Stimulated activated CD4-positive, alpha-beta T cell treated with anti-CD3 and anti-CD28 coated beads, TNF-alpha, amount 100 ng/mL, for 48 hours (primary cell): Measurements from ENCODE around the gene SLC35F4.
"Not testable (repeated sequence)": the region's sequence is repeated elsewhere in the genome, so short reads cannot be mapped to it uniquely, and the experiment has no call there.

Source experiments
- DNase-seq, 3 donors: peaks; one replicate each; pipeline ENCODE4 v3.0.0-alpha.2; 2020; ENCODE audit warnings: low read depth in 3 of 3

The SLC35F4 gene

GRCh38 chr14:57725399-57726077, 140.4 kb downstream of the SLC35F4 start:
- no peak for DNase-seq

- not testable (repeated sequence) for DNase-seq
Observed at GRCh38 chr14:57722141-57722540, 143.8 kb downstream of the SLC35F4 start.

GRCh38 chr14:57714487-57714931, 151.4 kb downstream of the SLC35F4 start:
- no peak for DNase-seq

DNA sequence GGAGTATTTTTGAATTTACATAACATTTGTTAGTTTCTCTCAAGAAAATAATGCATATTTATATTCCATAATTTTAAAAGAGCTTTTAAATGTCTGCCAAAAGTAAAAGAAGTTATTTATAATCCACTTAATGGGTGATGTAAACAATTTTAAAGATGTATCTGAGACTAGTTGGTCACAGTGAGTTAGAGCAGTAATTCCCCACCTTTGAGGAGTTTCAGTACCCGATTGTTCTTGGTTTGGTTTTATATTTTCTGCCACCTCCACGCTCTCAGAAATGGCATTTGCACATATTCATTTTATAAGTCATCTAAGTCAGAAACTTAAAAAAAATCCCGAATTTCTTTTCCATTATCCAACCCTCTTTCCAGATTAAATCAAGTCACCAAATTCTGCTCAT, 153.2 kb downstream of the SLC35F4 start:
- DNase-seq: no peak

DNA sequence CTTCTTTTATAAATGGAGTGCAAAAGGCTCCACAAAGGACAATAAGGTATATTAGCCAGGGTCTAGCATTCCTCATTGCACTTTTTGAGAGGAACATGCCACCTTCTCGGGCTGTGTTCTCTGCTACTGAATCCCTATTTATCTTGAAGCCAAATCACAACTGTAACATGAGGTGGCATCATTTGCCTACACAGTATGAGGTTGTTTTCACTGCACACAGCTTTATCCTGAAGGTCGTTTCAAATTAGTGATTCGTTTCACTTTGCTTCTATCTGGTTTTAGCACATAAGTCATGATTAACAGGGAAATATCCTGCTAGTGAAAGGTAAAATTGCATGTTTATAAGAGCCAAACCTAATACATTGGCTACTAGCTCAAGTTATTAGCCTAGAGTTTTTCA, 153.8 kb downstream of the SLC35F4 start:
- no peak for DNase-seq

GRCh38 chr14:57709909-57710308, 156.0 kb downstream of the SLC35F4 start:
- no peak for DNase-seq

DNA sequence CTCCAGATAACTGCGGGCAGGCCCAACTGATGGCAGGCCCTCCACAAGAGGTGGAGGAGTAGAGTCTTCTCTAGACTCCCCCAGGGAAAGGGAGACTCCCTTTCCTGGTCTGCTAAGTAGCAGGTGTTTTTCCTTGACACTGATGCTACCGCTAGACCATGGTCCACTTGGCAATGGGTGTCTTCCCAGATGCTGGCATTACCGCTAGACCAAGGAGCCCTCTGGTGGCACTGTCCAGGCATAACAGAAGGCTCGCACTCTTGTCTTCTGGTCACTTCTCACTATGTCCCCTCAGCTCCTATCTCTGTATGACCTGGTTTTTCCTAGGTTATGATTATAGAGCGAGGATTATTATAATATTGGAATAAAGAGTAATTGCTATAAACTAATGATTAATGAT, 156.8 kb downstream of the SLC35F4 start:
- DNase-seq: not testable (repeated sequence)

DNA sequence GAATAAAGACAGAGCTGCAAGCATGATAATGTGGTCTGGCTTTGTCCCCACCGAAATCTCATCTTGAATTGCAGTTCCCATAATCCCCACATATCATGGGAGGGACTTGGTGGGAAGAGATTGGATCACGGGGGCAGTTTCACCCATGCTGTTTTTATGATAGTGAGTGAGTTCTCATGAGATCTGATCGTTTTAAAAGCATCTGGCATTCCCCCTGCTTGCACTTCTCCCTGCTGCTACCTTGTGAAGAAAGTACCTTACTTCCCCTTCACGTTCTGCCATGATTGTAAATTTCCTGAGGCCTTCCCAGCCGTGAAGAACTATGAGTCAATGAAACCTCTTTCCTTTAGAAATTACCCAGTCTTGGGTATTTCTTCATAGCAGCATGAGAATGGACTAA, 158.7 kb downstream of the SLC35F4 start:
- no peak for DNase-seq

DNA sequence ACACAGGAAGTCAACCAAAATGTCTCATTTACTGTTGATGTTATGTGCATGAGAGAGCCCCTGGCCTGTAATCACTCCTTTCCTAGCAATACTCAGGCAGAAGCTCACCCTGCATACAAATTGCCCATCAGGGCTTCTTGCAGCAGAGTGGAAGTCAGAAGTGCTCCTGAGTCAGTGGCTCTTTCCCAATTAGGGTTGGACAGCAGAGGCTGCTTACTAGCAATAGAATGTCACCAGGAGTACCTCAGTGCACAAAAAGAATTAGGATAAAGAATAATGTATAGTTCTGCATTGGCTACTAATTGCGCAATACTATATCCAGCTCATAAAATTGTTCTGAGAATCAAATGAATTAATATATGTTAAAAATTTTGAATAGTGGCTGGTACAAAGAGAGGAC, 161.1 kb downstream of the SLC35F4 start:
- no peak for DNase-seq

- no peak for DNase-seq
Observed at GRCh38 chr14:57699947-57700346, 165.9 kb downstream of the SLC35F4 start.

DNA sequence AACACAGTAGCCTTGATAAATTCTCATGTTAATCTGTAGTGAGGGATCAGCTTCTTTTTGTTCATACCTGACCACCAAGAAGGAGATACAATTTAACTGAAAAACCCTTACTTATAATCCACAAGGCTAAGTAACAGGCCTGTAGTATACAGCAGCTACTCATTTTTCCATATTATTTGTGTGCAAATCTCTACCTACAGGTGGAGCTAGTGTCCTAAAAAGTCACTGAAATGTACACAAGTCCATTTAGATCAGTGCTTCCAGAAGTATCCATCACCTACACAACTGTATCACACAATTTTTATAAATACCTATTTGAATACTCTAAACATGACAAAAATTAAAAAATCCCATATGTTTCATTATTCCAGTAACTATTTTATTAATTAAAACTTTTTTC, 173.2 kb downstream of the SLC35F4 start:
- no peak for DNase-seq

DNA sequence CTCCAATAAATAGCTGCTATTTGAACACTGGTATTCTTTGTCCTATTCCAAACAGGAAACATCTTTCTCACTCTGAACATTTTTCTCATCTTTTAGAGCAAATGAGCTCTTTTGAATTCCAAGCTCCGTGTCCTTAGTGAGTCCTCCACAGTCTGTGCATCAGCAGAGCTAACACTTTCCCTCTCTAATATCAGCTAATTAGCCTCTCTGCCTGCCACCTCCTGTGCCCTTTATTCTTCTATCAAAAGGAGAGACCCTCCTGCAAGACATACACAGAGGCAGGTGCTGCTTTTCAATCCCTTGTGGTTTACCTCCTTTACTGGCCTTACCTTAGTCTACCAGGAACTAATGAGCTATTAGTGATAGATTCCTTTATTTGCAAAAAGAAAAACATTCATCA, 178.5 kb downstream of the SLC35F4 start:
- no peak for DNase-seq

GRCh38 chr14:57686304-57686703, 179.6 kb downstream of the SLC35F4 start:
- DNase-seq: no peak

- DNase-seq: no peak
Observed at GRCh38 chr14:57671021-57671420, 194.9 kb downstream of the SLC35F4 start.

GRCh38 chr14:57660208-57660607, 205.7 kb downstream of the SLC35F4 start:
- no peak for DNase-seq

DNA sequence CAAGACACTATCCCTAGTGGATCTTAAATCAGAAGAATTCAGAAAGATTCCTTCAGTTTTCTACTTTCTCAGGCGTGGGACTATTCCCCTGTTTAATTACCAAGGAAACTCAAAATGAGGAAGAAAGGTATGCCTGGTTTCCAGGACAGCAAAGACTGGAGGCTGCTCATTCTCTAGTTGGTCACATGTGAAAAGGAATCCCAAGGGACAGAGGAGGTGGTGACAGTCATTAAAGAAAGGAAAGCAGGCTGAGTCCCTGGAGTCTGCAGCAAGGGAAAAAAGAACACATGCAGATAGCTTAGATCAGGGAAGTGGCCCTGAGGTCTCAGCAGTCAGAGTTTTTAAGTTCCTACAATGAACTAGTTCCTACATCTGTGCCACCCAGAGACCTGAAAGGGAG, 206.8 kb downstream of the SLC35F4 start:
- no peak for DNase-seq

DNA sequence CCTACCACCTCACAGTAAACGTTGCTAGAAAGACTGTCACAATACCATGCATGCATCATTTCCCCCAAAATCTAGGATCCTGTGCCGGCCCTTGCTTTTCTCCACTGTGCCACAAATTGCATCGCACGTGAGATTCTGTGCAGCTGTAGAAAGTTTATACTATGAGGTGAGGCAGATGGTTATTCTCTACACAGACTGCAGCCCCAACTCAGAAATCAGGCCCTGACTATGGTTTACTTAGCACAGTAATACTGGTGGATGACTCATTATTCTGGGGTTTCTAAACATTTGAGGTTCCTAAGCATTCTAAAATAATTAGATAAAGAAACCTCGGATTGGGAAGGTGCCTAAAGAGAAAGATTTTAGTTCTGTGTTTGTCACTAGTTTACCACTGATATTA, 208.4 kb downstream of the SLC35F4 start:
- no peak for DNase-seq

- no peak for DNase-seq
Observed at GRCh38 chr14:57656853-57657252, 209.0 kb downstream of the SLC35F4 start.

DNA sequence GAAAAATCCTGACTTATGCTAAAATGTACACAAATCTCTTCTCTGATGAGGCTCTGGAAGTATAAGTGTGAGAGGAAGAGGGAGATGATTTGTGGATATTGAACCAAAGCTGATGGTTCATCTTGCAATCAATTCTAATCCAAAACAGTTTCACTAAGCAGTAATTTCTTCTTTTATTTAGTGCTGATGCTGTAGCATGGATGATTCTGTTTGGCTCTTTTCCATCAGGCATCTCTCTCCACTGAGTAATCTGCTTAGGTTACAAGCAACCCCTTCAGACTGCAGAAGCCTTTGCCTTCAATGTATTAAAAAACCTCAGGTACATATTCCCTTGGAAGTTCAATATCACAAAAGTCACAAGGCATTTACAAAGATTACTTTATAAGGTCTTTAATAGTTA, 213.1 kb downstream of the SLC35F4 start:
- no peak for DNase-seq

DNA sequence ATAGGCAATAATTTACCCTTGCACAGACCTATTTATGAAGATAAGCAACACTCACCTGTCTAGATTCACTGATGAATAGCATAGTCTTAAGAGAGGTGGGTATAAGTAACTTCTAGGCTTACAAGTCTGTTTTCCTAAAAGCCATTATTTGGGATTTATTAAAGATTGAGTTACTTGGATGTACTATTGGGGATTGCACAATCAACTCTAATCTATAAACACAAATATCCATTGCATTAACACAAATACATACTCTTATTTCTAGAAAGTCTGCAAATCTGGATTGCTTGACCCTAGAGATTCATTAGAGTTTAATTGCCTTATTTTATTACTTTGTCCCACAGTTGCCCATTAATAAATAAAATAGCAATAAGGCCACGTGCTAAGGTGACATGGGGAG, 224.1 kb downstream of the SLC35F4 start:
- no peak for DNase-seq

DNA sequence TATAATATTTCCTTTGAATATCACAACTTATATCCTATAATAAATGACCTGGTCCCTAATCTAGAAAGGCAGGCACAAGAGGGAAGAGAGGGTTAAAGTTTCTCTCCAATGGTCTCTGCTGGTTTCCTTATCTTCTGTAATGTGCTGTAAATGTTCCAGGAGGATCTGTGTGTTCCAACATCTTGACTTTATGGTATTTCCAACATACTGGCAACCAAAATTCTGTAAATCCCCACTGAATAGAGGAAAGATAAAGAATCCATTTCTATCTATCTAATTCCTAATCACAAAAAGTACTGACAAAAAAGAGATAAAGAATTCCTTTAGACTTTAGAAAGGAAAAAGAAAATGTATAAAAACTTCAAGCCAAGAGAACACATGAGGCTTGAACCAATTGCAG, 225.9 kb downstream of the SLC35F4 start:
- DNase-seq: no peak

- no peak for DNase-seq
Observed at GRCh38 chr14:57637901-57638300, 228.0 kb downstream of the SLC35F4 start.

GRCh38 chr14:57634335-57634734, 231.6 kb downstream of the SLC35F4 start:
- DNase-seq: no peak

- DNase-seq: no peak
Observed at GRCh38 chr14:57632649-57633048, 233.2 kb downstream of the SLC35F4 start.
